H1 (cell line): ENCODE data around the gene BAZ2B.

Experiments
- ATF3 ChIP-seq: IDR thresholded peaks from 2 replicates; pipeline ENCODE4 v1.6.1; 2011; ENCODE audit warnings: low read depth, mild to moderate bottlenecking, low read length; ENCODE audit not compliant: insufficient read depth
- BRCA1 ChIP-seq: IDR thresholded peaks from 2 replicates; pipeline ENCODE4 v1.6.1; 2012; ENCODE audit warnings: low read depth, low read length, improper control_type of control experiment
- CHD2 ChIP-seq: IDR thresholded peaks from 2 replicates; pipeline ENCODE4 v1.6.1; 2012; ENCODE audit warnings: low read length, improper control_type of control experiment
- CREB1 ChIP-seq: IDR thresholded peaks from 2 replicates; pipeline ENCODE4 v1.6.1; 2012; ENCODE audit warnings: inconsistent platforms
- CTCF ChIP-seq, 3 experiments: IDR thresholded peaks; 1 replicate in 2 of 3; 2 replicates in 1 of 3; pipeline versions ENCODE4 v1.5.1 to v1.6.1; 2011; ENCODE audit warnings: low read length in 3 of 3, mild to moderate bottlenecking in 3 of 3, inconsistent platforms in 2 of 3, low read depth in 1 of 3, moderate library complexity in 1 of 3; ENCODE audit not compliant: insufficient read depth in 1 of 3; ENCODE audit errors: control extremely low read depth in 1 of 3
- JUND ChIP-seq: IDR thresholded peaks from 2 replicates; pipeline ENCODE4 v1.6.1; 2011; ENCODE audit warnings: mild to moderate bottlenecking, improper control_type of control experiment, low read length
- KDM1A ChIP-seq: fragments of 200-600, 300-600 bp; sonication (generic); IDR thresholded peaks from 2 replicates; pipeline ENCODE4 v1.7.1; 2016; ENCODE audit warnings: mild to moderate bottlenecking, low read length, borderline replicate concordance
- MAFK ChIP-seq: IDR thresholded peaks from 2 replicates; pipeline ENCODE4 v1.6.1; 2012; ENCODE audit warnings: low read depth, mild to moderate bottlenecking, improper control_type of control experiment, low read length
- POLR2A ChIP-seq, 2 experiments: IDR thresholded peaks; 1 replicate in 1 of 2; 2 replicates in 1 of 2; pipeline ENCODE4 v1.6.1; 2011; ENCODE audit warnings: low read depth in 2 of 2, low read length in 2 of 2, mild to moderate bottlenecking in 2 of 2; ENCODE audit errors: control extremely low read depth in 1 of 2
- POLR2AphosphoS5 ChIP-seq: IDR thresholded peaks from 2 replicates; pipeline ENCODE4 v1.6.1; 2011; ENCODE audit warnings: low read depth, low read length
- RAD21 ChIP-seq, 2 experiments: IDR thresholded peaks in 1 of 2; conservative IDR thresholded peaks in 1 of 2; 2 replicates each; pipeline ENCODE4 v1.6.1; 2011; ENCODE audit warnings: low read depth in 2 of 2, low read length in 2 of 2, improper control_type of control experiment in 1 of 2, inconsistent platforms in 1 of 2, mild to moderate bottlenecking in 1 of 2, moderate library complexity in 1 of 2
- RFX5 ChIP-seq: IDR thresholded peaks from 2 replicates; pipeline ENCODE4 v1.6.1; 2011; ENCODE audit warnings: low read depth, low read length, improper control_type of control experiment, borderline replicate concordance
- TAF1 ChIP-seq: IDR thresholded peaks from 2 replicates; pipeline ENCODE4 v1.6.1; 2011; ENCODE audit warnings: mild to moderate bottlenecking, low read depth, low read length
- TF ChIP-seq, protein P1 (sequence below): IDR thresholded peaks from 2 replicates; pipeline ENCODE4 v1.6.1; 2011; ENCODE audit warnings: low read length, improper control_type of control experiment

GRCh38 chr2:159484532-159484931 lies 131.8 kb downstream of the BAZ2B start:
- TF ChIP-seq CTCF (IDR thresholded peaks at IDR 0.05; ENCODE audit: control extremely low read depth in 1 of 3, insufficient read depth in 1 of 3, low read depth in 1 of 3, low read length in 3 of 3) (no peak), ATF3 (no peak), RAD21 (IDR thresholded peaks at IDR 0.05 in 1 of 2, conservative IDR thresholded peaks at IDR 0.05 in 1 of 2; ENCODE audit: low read depth in 2 of 2, low read length in 2 of 2) (no peak), POLR2A (IDR thresholded peaks at IDR 0.05; ENCODE audit: control extremely low read depth in 1 of 2, low read depth in 2 of 2, low read length in 2 of 2) (no peak), RFX5 (no peak), KDM1A (no peak), POLR2AphosphoS5 (no peak), TAF1 (no peak), CREB1 (no peak), CHD2 (no peak), BRCA1 (no peak), JUND (no peak), MAFK (no peak)
- TF ChIP-seq, protein P1, sequence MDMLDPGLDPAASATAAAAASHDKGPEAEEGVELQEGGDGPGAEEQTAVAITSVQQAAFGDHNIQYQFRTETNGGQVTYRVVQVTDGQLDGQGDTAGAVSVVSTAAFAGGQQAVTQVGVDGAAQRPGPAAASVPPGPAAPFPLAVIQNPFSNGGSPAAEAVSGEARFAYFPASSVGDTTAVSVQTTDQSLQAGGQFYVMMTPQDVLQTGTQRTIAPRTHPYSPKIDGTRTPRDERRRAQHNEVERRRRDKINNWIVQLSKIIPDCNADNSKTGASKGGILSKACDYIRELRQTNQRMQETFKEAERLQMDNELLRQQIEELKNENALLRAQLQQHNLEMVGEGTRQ: no peak
